NCI-H524 treated with DMSO at 0.1 percent for 48 hours (cell line): Measurements from ENCODE around the gene PNP.

Experiments used
- DNase-seq: peaks from one replicate; lab custom pipeline; 2025; lab: John Stamatoyannopoulos, UW

PNP gene

GRCh38 chr14:20455355-20456300 lies 13.6 kb upstream of the PNP start:
- no peak for DNase-seq

GRCh38 chr14:20456971-20457370 lies 12.2 kb upstream of the PNP start:
- no peak for DNase-seq

- DNase-seq: peak; percentile 72
These were observed 11.0 kb upstream of the PNP start for GRCh38 chr14:20458031-20458789.

GRCh38 chr14:20460458-20461224 lies 8.6 kb upstream of the PNP start:
- no peak for DNase-seq

GRCh38 chr14:20461225-20462141 lies 7.7 kb upstream of the PNP start, which contains the start of gene PIP4P1:
TSS of gene PIP4P1 (minus strand) at chr14:20461434. CDS start at chr14:20461325, 109 bp downstream.
- peak; percentile 100 for DNase-seq

- DNase-seq: no peak
These were observed 403 bp upstream of the PNP start for GRCh38 chr14:20468764-20469241.

GRCh38 chr14:20469890-20470602 lies 840 bp downstream of the PNP start:
- no peak for DNase-seq

- no peak for DNase-seq
These were observed 1.3 kb downstream of the PNP start for GRCh38 chr14:20470603-20470901.

GRCh38 chr14:20472536-20473169 lies 3.4 kb downstream of the PNP start:
- DNase-seq: no peak

GRCh38 chr14:20476776-20477175 lies 7.6 kb downstream of the PNP start:
- no peak for DNase-seq

GRCh38 chr14:20477211-20477876 lies 8.1 kb downstream of the PNP start:
- no peak for DNase-seq

GRCh38 chr14:20478894-20479293 lies 9.7 kb downstream of the PNP start:
- DNase-seq: no peak

- no peak for DNase-seq
These were observed 13.2 kb downstream of the PNP start for GRCh38 chr14:20482382-20482781.

- no peak for DNase-seq
These were observed 16.7 kb downstream of the PNP start for GRCh38 chr14:20485900-20486299.

- no peak for DNase-seq
These were observed 17.6 kb downstream of the PNP start for GRCh38 chr14:20486684-20487395.

- DNase-seq: no peak
These were observed 18.2 kb downstream of the PNP start for GRCh38 chr14:20487396-20487725.

- DNase-seq: no peak
These were observed 20.1 kb downstream of the PNP start for GRCh38 chr14:20489093-20489994.

GRCh38 chr14:20490563-20490962 lies 21.4 kb downstream of the PNP start:
- DNase-seq: no peak
